ENCODE measurements around the gene C10orf67. TPM values are rescaled to one million over a fixed set of nuclear protein-coding genes. Genes with fewer than 3 reads are reported as not detected.

Gene C10orf67
- total RNA-seq, 1 experiment from 2014 or later: not detected

DNA sequence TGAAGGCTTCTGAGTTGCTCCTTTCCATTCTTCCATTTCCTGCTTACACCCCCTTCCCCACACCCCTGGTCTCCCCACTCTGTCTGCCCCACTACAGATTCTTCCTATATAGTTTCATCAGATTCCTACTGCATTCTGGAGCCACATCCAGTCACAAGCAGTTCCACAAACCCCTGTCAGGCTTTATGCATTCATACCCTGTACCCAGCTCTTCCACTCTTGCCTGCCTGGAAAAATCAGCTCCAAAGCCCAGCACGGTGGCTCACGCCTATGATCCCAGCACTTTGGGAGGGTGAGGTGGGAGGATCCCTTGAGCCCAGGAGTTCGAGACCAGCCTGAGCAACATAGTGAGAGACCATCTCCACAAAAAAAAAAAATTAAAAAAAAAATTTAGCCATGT, 60.4 kb downstream of the C10orf67 start:
- Histone ChIP-seq H3K4ac (ENCODE audit: low read depth, low read length) (no peak overlapping the region), H3K23ac (ENCODE audit: insufficient read length, low read depth, low read length) (no peak overlapping the region), H4K91ac (ENCODE audit: insufficient read length, low read depth, low read length) (no peak overlapping the region), H2BK20ac (ENCODE audit: low read depth, low read length, poor library complexity, severe bottlenecking) (no peak overlapping the region), H4K8ac (replicated peaks; ENCODE audit: insufficient read length, low read depth, low read length) (no peak overlapping the region), H3K79me1 (ENCODE audit: insufficient read depth, low read depth, low read length, poor library complexity, severe bottlenecking) (no peaks in the 10 kb centered on the region), H3K14ac (ENCODE audit: insufficient read depth, low read length) (no peak overlapping the region), H3K9ac (ENCODE audit: extremely low read depth, insufficient read length, low read length) (no peak overlapping the region), H2BK15ac (ENCODE audit: low read depth, low read length) (no peak overlapping the region), H4K20me1 (ENCODE audit: control insufficient read depth, insufficient read depth, insufficient read length) (no peaks in the 10 kb centered on the region), H4K5ac (ENCODE audit: insufficient read length, low read depth, low read length) (no peak overlapping the region), H3K4me1 (ENCODE audit: insufficient read depth, low read length) (0 out of 2 replicates have a peak, but pooled peaks cover 2% of the 10 kb centered on the region), H3K23me2 (ENCODE audit: insufficient read length, low read depth, low read length, poor library complexity, severe bottlenecking) (no peaks in the 10 kb centered on the region), H3K56ac (ENCODE audit: insufficient read length, low read depth, low read length) (no peak overlapping the region), H3K79me2 (ENCODE audit: insufficient read depth, low read length) (no peaks in the 10 kb centered on the region), H3K9me3 (ENCODE audit: control insufficient read depth, low read depth, low read length) (no peaks in the 10 kb centered on the region), H2BK12ac (ENCODE audit: insufficient read length, low read depth, low read length) (no peak overlapping the region), H2AK5ac (ENCODE audit: insufficient read length, low read length) (no peak overlapping the region), H3K27me3 (ENCODE audit: insufficient read depth, low read length) (no peaks in the 10 kb centered on the region), H2AFZ (ENCODE audit: low read length) (no peak overlapping the region), H3K27ac (ENCODE audit: insufficient read length, low read depth, low read length) (no peak overlapping the region), H3K4me2 (ENCODE audit: insufficient read depth, insufficient read length, low read length) (no peak overlapping the region), H3K18ac (ENCODE audit: insufficient read length, low read depth, low read length) (no peak overlapping the region), H2BK5ac (ENCODE audit: insufficient read length, low read length) (no peak overlapping the region), H3T11ph (ENCODE audit: low read length) (no peak overlapping the region), H2BK120ac (ENCODE audit: low read depth, low read length, poor library complexity, severe bottlenecking) (no peak overlapping the region)
- H3K27me3 Mint-ChIP-seq (ENCODE audit: low read depth): peaks cover 20% of the 10 kb centered on the region
- H3K36me3 Mint-ChIP-seq (ENCODE audit: insufficient read depth in 1 of 3, low read depth in 3 of 3): peaks cover 0 to 3% (median 3%) of the 10 kb centered on the region in 3 experiments; a peak in 2 of 7 replicates
- H3K9me3 Mint-ChIP-seq: peaks cover 3 to 9% of the 10 kb centered on the region in 2 experiments; a peak in 3 of 5 replicates
- WGBS (ENCODE audit: extremely low coverage, insufficient read length, low lambda C conversion rate): no CpG with 5 or more reads among the region's 3 CpGs
- no peak overlapping the region for H3K27ac Mint-ChIP-seq
- H3K4me1 Mint-ChIP-seq: peaks cover 26 to 35% of the 10 kb centered on the region in 2 experiments
- TF ChIP-seq CTCF (conservative IDR thresholded peaks at IDR 0.05): no peak
- no peak overlapping the region for H3K4me3 Mint-ChIP-seq
- DNase-seq: no peak

Data from H9 (cell line).